Astrocyte of the cerebellum (primary cell): Measurements from ENCODE around the gene PDZRN3.
"Not testable (repeated sequence)": the region's sequence is repeated elsewhere in the genome, so short reads cannot be mapped to it uniquely, and the experiment has no call there.

ENCODE experiments used
- DNase-seq: peaks from one replicate; pipeline ENCODE4 v3.0.0-alpha.2; 2011; ENCODE audit warnings: low read depth
- H3K4me3 ChIP-seq: 2 replicates; pipeline ENCODE4 v1.5.1; 2011; ENCODE audit warnings: mild to moderate bottlenecking, low read depth, low read length, moderate library complexity
- CTCF ChIP-seq: IDR thresholded peaks from 2 replicates; pipeline ENCODE4 v1.5.1; 2012; ENCODE audit warnings: low read length, low read depth, moderate library complexity, mild to moderate bottlenecking; ENCODE audit errors: missing control alignments
- in situ Hi-C: cut with HindIII; loops from 2 replicates; pipeline ENCODE4 v1.10.0; 2017; ENCODE audit warnings: low sequenced_read_pairs

Gene PDZRN3

GRCh38 chr3:73572368-73572767, 52.4 kb downstream of the PDZRN3 start:
- in situ Hi-C loops = no loop called here
- TF ChIP-seq CTCF = no peak
- no peak for DNase-seq

GRCh38 chr3:73571238-73571794, 53.4 kb downstream of the PDZRN3 start:
- no peak overlapping the region for H3K4me3 ChIP-seq
- no peak for DNase-seq
- TF ChIP-seq CTCF = no peak
- in situ Hi-C loops = no loop called here

More at GRCh38 chr3:73572368-73572767, 52.4 kb downstream of the PDZRN3 start:
- no peak overlapping the region for H3K4me3 ChIP-seq

- no peak overlapping the region for H3K4me3 ChIP-seq
- DNase-seq = no peak
- in situ Hi-C loops = no loop called here
- TF ChIP-seq CTCF = no peak
Measured at GRCh38 chr3:73569246-73569760, 55.4 kb downstream of the PDZRN3 start.

- in situ Hi-C loops = no loop called here
- TF ChIP-seq CTCF = no peak
- DNase-seq = no peak
- H3K4me3 ChIP-seq = no peak overlapping the region
Measured at GRCh38 chr3:73568371-73568862, 56.3 kb downstream of the PDZRN3 start.

GRCh38 chr3:73565374-73565773, 59.4 kb downstream of the PDZRN3 start:
- DNase-seq, H3K4me3 ChIP-seq, in situ Hi-C loops: not testable (repeated sequence)

GRCh38 chr3:73563896-73564582, 60.7 kb downstream of the PDZRN3 start:
- no peak for TF ChIP-seq CTCF
- in situ Hi-C loops = no loop called here

GRCh38 chr3:73561494-73561893, 63.2 kb downstream of the PDZRN3 start:
- DNase-seq = no peak
- no peak overlapping the region for H3K4me3 ChIP-seq
- no peak for TF ChIP-seq CTCF
- in situ Hi-C loops = no loop called here

More at GRCh38 chr3:73563896-73564582, 60.7 kb downstream of the PDZRN3 start:
- DNase-seq = no peak
- no peak overlapping the region for H3K4me3 ChIP-seq
